ENCODE measurements around the gene C19orf81. TPM values are rescaled to one million over a fixed set of nuclear protein-coding genes. Genes with fewer than 3 reads are reported as not detected.
A peak's percentile ranks its signal among the peaks of the same experiment; 100 is the strongest.

Gene C19orf81
- total and polyA plus RNA-seq, 9 of the 15 experiments (the other 6 are each of a cell fraction or from before 2014, with no cell fraction given), result 2.5 to 42.9 (median 33.0) TPM; not detected in 4

DNA sequence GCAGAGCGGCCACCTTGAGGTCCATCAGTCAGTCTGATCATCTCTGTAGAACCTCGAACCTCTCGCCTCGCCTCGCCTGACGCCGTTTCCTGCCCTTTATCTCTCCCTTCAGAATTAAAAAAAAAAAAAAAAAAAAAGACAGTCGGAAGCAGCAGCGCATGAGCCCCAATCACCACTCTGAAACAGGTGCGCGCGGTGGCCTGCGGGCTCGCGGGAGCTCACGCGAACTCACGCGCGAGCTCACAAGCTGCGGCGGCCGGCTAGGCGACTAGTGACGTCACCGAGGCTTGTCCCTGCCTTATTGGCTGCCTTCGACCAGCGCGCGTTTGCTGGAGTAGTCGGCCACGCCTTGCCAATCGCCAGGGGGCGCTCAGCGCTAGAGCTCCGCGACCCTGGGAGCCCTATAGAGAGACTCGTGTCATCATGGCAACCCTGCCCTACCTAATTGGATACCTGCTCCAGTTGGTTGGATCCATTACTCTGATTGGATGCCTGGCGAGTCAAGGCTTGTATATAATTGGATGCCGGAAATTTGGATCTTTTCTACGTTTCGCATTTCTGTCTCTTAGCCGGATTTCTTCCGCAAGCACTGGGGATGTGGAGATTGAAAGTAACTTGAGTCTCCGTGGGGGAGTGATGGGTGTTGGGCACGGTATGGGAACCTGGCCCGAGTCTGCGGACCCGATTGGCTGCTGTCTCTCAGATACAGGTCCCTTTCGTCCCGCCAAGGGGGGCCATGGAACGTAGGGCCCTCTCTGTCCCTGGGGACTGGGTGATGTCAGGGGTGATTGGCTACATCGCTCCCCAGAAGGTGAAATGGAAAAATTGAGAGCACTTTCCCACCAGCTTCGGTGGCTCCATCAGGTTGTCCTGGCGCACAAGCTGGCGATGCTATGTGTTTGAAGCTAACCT, 41.1 kb upstream of the C19orf81 start (continued):
- TF ChIP-seq DIDO1 (tag; IDR thresholded peaks at IDR 0.05; ENCODE audit: low read depth) (no peak), HNRNPK (IDR thresholded peaks at IDR 0.05; ENCODE audit: low read depth, low read length, poor library complexity, severe bottlenecking) (no peak), ZNF175 (CRISPR knock-in tag; IDR thresholded peaks at IDR 0.05; ENCODE audit: low read depth) (no peak), HDAC1 (IDR thresholded peaks at IDR 0.05) (no peak), CBFA2T3 (IDR thresholded peaks at IDR 0.05) (0 out of 2 replicates have a peak, but pooled peaks have one; percentile 4), LARP7 (IDR thresholded peaks at IDR 0.05) (no peak), GATA2 (CRISPR knock-in tag; IDR thresholded peaks at IDR 0.05) (no peak), NR2F6 (CRISPR knock-in tag; IDR thresholded peaks at IDR 0.05) (no peak), ZNF24 (IDR thresholded peaks at IDR 0.05) (no peak), FOXA3 (CRISPR knock-in tag; conservative IDR thresholded peaks at IDR 0.05 in 1 of 2, IDR thresholded peaks at IDR 0.05 in 1 of 2) (no peak), ZNF384 (IDR thresholded peaks at IDR 0.05; ENCODE audit: low read depth, low read length) (peak; percentile 86), MXI1 (IDR thresholded peaks at IDR 0.05; ENCODE audit: low read depth, low read length) (no peak), ZNF263 (CRISPR knock-in tag; IDR thresholded peaks at IDR 0.05; ENCODE audit: borderline replicate concordance) (no peak; the same call in 1 of the 2 replicates), KDM2B (CRISPR knock-in tag; IDR thresholded peaks at IDR 0.05) (peak; percentile 100), SMAD3 (CRISPR knock-in tag; conservative IDR thresholded peaks at IDR 0.05) (no peak), POLR3G (IDR thresholded peaks at IDR 0.05; ENCODE audit: extremely low read depth, insufficient read length, insufficient replicate concordance) (no peak), ZNF408 (CRISPR knock-in tag; IDR thresholded peaks at IDR 0.05; ENCODE audit: low read depth) (no peak), ZNF354B (CRISPR knock-in tag; IDR thresholded peaks at IDR 0.05) (no peak), ZNF133 (CRISPR knock-in tag; IDR thresholded peaks at IDR 0.05) (no peak), FOXA1 (IDR thresholded peaks at IDR 0.05; ENCODE audit: borderline replicate concordance) (no peak), MECOM (CRISPR knock-in tag; IDR thresholded peaks at IDR 0.05) (no peak), BDP1 (IDR thresholded peaks at IDR 0.05; ENCODE audit: insufficient read depth, insufficient read length) (no peak), CBX5 (IDR thresholded peaks at IDR 0.05; ENCODE audit: borderline replicate concordance, low read depth) (no peak), NUFIP1 (IDR thresholded peaks at IDR 0.05; ENCODE audit: partially characterized antibody) (no peak), GATAD2A (IDR thresholded peaks at IDR 0.05) (no peak)
- TF ChIP-seq, protein P1, sequence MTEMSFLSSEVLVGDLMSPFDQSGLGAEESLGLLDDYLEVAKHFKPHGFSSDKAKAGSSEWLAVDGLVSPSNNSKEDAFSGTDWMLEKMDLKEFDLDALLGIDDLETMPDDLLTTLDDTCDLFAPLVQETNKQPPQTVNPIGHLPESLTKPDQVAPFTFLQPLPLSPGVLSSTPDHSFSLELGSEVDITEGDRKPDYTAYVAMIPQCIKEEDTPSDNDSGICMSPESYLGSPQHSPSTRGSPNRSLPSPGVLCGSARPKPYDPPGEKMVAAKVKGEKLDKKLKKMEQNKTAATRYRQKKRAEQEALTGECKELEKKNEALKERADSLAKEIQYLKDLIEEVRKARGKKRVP (CRISPR knock-in tag; IDR thresholded peaks at IDR 0.05), result no peak
- TF ChIP-seq, protein P2, sequence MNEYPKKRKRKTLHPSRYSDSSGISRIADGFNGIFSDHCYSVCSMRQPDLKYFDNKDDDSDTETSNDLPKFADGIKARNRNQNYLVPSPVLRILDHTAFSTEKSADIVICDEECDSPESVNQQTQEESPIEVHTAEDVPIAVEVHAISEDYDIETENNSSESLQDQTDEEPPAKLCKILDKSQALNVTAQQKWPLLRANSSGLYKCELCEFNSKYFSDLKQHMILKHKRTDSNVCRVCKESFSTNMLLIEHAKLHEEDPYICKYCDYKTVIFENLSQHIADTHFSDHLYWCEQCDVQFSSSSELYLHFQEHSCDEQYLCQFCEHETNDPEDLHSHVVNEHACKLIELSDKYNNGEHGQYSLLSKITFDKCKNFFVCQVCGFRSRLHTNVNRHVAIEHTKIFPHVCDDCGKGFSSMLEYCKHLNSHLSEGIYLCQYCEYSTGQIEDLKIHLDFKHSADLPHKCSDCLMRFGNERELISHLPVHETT (CRISPR knock-in tag; conservative IDR thresholded peaks at IDR 0.05 in 1 of 2, IDR thresholded peaks at IDR 0.05 in 1 of 2), result peak in 1 of 2 experiments; percentile 49; a peak in 1 of 4 replicates
- TF ChIP-seq, protein P3, sequence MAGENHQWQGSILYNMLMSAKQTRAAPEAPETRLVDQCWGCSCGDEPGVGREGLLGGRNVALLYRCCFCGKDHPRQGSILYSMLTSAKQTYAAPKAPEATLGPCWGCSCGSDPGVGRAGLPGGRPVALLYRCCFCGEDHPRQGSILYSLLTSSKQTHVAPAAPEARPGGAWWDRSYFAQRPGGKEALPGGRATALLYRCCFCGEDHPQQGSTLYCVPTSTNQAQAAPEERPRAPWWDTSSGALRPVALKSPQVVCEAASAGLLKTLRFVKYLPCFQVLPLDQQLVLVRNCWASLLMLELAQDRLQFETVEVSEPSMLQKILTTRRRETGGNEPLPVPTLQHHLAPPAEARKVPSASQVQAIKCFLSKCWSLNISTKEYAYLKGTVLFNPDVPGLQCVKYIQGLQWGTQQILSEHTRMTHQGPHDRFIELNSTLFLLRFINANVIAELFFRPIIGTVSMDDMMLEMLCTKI (IDR thresholded peaks at IDR 0.05; ENCODE audit: partially characterized antibody), result no peak

All from K562 (cell line).